H9 (cell line): ENCODE measurements around the gene CREBRF. TPM values are rescaled to one million over a fixed set of nuclear protein-coding genes. Genes with fewer than 3 reads are reported as not detected.

Experiments used
- DNase-seq: peaks from one replicate; pipeline ENCODE4 v3.0.0-alpha.2; 2017
- H2AFZ ChIP-seq: one replicate; pipeline ENCODE4 v1.6.1; 2013; ENCODE audit warnings: mild to moderate bottlenecking, low read length, control low read depth, moderate library complexity
- H2AK5ac ChIP-seq: 2 replicates; pipeline ENCODE4 v1.6.1; 2013; ENCODE audit warnings: low read length, control low read depth, mixed read lengths; ENCODE audit not compliant: insufficient read length
- H2BK120ac ChIP-seq: one replicate; pipeline ENCODE4 v1.6.1; 2013; ENCODE audit warnings: low read depth, mild to moderate bottlenecking, low read length, control low read depth, inconsistent platforms; ENCODE audit not compliant: poor library complexity, severe bottlenecking
- H2BK12ac ChIP-seq: 2 replicates; pipeline ENCODE4 v1.6.1; 2013; ENCODE audit warnings: low read length, control low read depth, mixed read lengths, low read depth; ENCODE audit not compliant: insufficient read length
- H2BK15ac ChIP-seq: 2 replicates; pipeline ENCODE4 v1.6.1; 2013; ENCODE audit warnings: low read depth, low read length, control low read depth
- H2BK20ac ChIP-seq: one replicate; pipeline ENCODE4 v1.6.1; 2013; ENCODE audit warnings: low read depth, mild to moderate bottlenecking, low read length, control low read depth, inconsistent platforms; ENCODE audit not compliant: poor library complexity, severe bottlenecking
- H2BK5ac ChIP-seq: 2 replicates; pipeline ENCODE4 v1.6.1; 2013; ENCODE audit warnings: low read length, control low read depth, mixed read lengths; ENCODE audit not compliant: insufficient read length
- H3K14ac ChIP-seq: 2 replicates; pipeline ENCODE4 v1.6.1; 2013; ENCODE audit warnings: low read length, control low read depth; ENCODE audit not compliant: insufficient read depth
- H3K18ac ChIP-seq: 2 replicates; pipeline ENCODE4 v1.6.1; 2013; ENCODE audit warnings: low read depth, mild to moderate bottlenecking, mixed read lengths, low read length, control low read depth; ENCODE audit not compliant: insufficient read length
- H3K23ac ChIP-seq: 2 replicates; pipeline ENCODE4 v1.6.1; 2013; ENCODE audit warnings: low read length, control low read depth, mixed read lengths, low read depth; ENCODE audit not compliant: insufficient read length
- H3K23me2 ChIP-seq: 2 replicates; pipeline ENCODE4 v1.6.1; 2013; ENCODE audit warnings: low read depth, mild to moderate bottlenecking, mixed read lengths, low read length, control low read depth; ENCODE audit not compliant: insufficient read length, poor library complexity, severe bottlenecking
- H3K27ac ChIP-seq: 2 replicates; pipeline ENCODE4 v1.5.1; 2013; ENCODE audit warnings: low read length, control low read depth, mixed read lengths, low read depth; ENCODE audit not compliant: insufficient read length
- H3K27me3 ChIP-seq: 2 replicates; pipeline ENCODE4 v1.6.1; 2013; ENCODE audit warnings: low read length, control low read depth, inconsistent platforms; ENCODE audit not compliant: insufficient read depth
- H3K4ac ChIP-seq: 2 replicates; pipeline ENCODE4 v1.6.1; 2013; ENCODE audit warnings: low read depth, mild to moderate bottlenecking, control low read depth, inconsistent platforms, low read length, moderate library complexity
- H3K4me1 ChIP-seq: 2 replicates; pipeline ENCODE4 v1.6.1; 2013; ENCODE audit warnings: low read length, control low read depth, inconsistent platforms; ENCODE audit not compliant: insufficient read depth
- H3K4me2 ChIP-seq: 2 replicates; pipeline ENCODE4 v1.6.1; 2013; ENCODE audit warnings: low read length, control low read depth, mixed read lengths; ENCODE audit not compliant: insufficient read length, insufficient read depth
- H3K56ac ChIP-seq: 2 replicates; pipeline ENCODE4 v1.6.1; 2013; ENCODE audit warnings: low read depth, mild to moderate bottlenecking, mixed read lengths, low read length, control low read depth; ENCODE audit not compliant: insufficient read length
- H3K79me1 ChIP-seq: 2 replicates; pipeline ENCODE4 v1.6.1; 2013; ENCODE audit warnings: low read depth, mild to moderate bottlenecking, moderate library complexity, low read length, control low read depth, inconsistent platforms; ENCODE audit not compliant: insufficient read depth, poor library complexity, severe bottlenecking
- H3K79me2 ChIP-seq: 2 replicates; pipeline ENCODE4 v1.6.1; 2013; ENCODE audit warnings: low read length, control low read depth, inconsistent platforms; ENCODE audit not compliant: insufficient read depth
- H3K9ac ChIP-seq: 2 replicates; pipeline ENCODE4 v1.6.1; 2013; ENCODE audit warnings: low read length, control low read depth, mixed read lengths; ENCODE audit not compliant: insufficient read length; ENCODE audit errors: extremely low read depth
- H3K9me3 ChIP-seq: one replicate; pipeline ENCODE4 v1.6.1; 2013; ENCODE audit warnings: low read depth, low read length, inconsistent platforms; ENCODE audit not compliant: control insufficient read depth
- H3T11ph ChIP-seq: one replicate; pipeline ENCODE4 v1.6.1; 2013; ENCODE audit warnings: mild to moderate bottlenecking, low read length, control low read depth, inconsistent platforms
- H4K20me1 ChIP-seq: one replicate; pipeline ENCODE4 v1.6.1; 2013; ENCODE audit not compliant: control insufficient read depth, insufficient read length, insufficient read depth
- H4K5ac ChIP-seq: 2 replicates; pipeline ENCODE4 v1.6.1; 2013; ENCODE audit warnings: low read depth, mild to moderate bottlenecking, mixed read lengths, low read length, control low read depth; ENCODE audit not compliant: insufficient read length
- H4K8ac ChIP-seq: replicated peaks from 2 replicates; pipeline ENCODE4 v1.6.1; 2013; ENCODE audit warnings: low read length, control low read depth, mixed read lengths, low read depth; ENCODE audit not compliant: insufficient read length
- H4K91ac ChIP-seq: 2 replicates; pipeline ENCODE4 v1.6.1; 2013; ENCODE audit warnings: low read depth, mild to moderate bottlenecking, moderate library complexity, mixed read lengths, low read length, control low read depth; ENCODE audit not compliant: insufficient read length
- H3K27ac Mint-ChIP-seq, 3 experiments: 2 replicates in 2 of 3; 3 replicates in 1 of 3; pipeline ENCODE4 v1.8.0; 2020 to 2021; ENCODE audit warnings: mixed read lengths in 3 of 3, mild to moderate bottlenecking in 1 of 3, moderate library complexity in 1 of 3
- H3K27me3 Mint-ChIP-seq: 2 replicates; pipeline ENCODE4 v1.8.0; 2021; ENCODE audit warnings: low read depth, mild to moderate bottlenecking, moderate library complexity, mixed read lengths
- H3K36me3 Mint-ChIP-seq, 3 experiments: 2 replicates in 2 of 3; 3 replicates in 1 of 3; pipeline ENCODE4 v1.8.0; 2020 to 2021; ENCODE audit warnings: low read depth in 3 of 3, mixed read lengths in 3 of 3; ENCODE audit not compliant: insufficient read depth in 1 of 3
- H3K4me1 Mint-ChIP-seq, 2 experiments: 2 replicates each; pipeline ENCODE4 v1.8.0; 2020; ENCODE audit warnings: mixed read lengths in 2 of 2
- H3K4me3 Mint-ChIP-seq, 2 experiments: 2 replicates in 1 of 2; 3 replicates in 1 of 2; pipeline ENCODE4 v1.8.0; 2020 to 2021; ENCODE audit warnings: mild to moderate bottlenecking in 2 of 2, mixed read lengths in 2 of 2, moderate library complexity in 1 of 2
- H3K9me3 Mint-ChIP-seq, 2 experiments: 2 replicates in 1 of 2; 3 replicates in 1 of 2; pipeline ENCODE4 v1.8.0; 2020; ENCODE audit warnings: mild to moderate bottlenecking in 2 of 2, mixed read lengths in 2 of 2, moderate library complexity in 1 of 2
- WGBS: extraction: QIAGEN DNeasy Blood & Tissue Kit; methylation state at CpG from one replicate; pipeline ENCODE4 v1.1.7; 2013; ENCODE audit warnings: missing lambda C conversion rate, low lambda C conversion rate, mixed read lengths; ENCODE audit not compliant: insufficient read length; ENCODE audit errors: extremely low coverage; 5-methylcytosine and 5-hydroxymethylcytosine counted together
- total RNA-seq: library from RNA; stranded (reverse); gene quantifications from 2 replicates; pipeline ENCODE4 v1.2.1, GENCODE V29; 2021
- TF ChIP-seq, protein P1 (sequence below): fragments of 200-600 bp; sonication (generic); conservative IDR thresholded peaks from 3 replicates; pipeline ENCODE4 v1.8.0; 2021; ENCODE audit warnings: antibody characterized with exemption, mild to moderate bottlenecking

The CREBRF gene
- total RNA-seq, 1 experiment from 2014 or later, result 2.7 TPM

DNA sequence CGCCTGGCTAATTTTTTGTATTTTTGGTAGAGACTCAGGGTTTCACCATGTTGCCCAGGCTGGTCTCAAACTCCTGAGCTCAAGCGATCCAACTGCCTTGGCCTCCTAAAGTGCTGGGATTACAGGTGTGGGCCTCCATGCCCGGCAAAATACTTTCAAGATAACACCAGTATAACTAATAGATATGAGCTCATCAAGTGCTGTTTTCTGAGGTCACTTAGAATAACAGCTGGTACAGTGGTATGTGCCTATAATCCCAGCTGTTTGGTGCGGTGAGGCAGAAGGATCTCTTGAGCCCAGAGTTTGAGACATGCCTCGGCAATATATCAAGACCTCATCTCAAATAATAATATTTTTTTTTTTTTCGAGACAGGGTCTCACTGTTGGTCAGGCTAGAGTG is 30.5 kb upstream of the CREBRF start:
- no peaks in the 10 kb centered on the region for H3K27me3 Mint-ChIP-seq

More for the DNA sequence above, 30.5 kb upstream of the CREBRF start:
- H3K4me1 Mint-ChIP-seq, result no peaks in the 10 kb centered on the region
- Histone ChIP-seq H2BK15ac (no peak overlapping the region), H3K9ac (no peak overlapping the region), H4K20me1 (no peaks in the 10 kb centered on the region), H3K14ac (no peak overlapping the region), H3K9me3 (no peaks in the 10 kb centered on the region), H4K8ac (no peak overlapping the region), H3K79me1 (peaks cover 4% of the 10 kb centered on the region), H3K4ac (no peak overlapping the region), H3K18ac (no peak overlapping the region), H3K23ac (no peak overlapping the region), H3K56ac (no peak overlapping the region), H2BK120ac (no peak overlapping the region), H3K27me3 (no peaks in the 10 kb centered on the region), H3K27ac (no peak overlapping the region), H2BK20ac (no peak overlapping the region), H2AK5ac (no peak overlapping the region), H2AFZ (no peak overlapping the region), H3K23me2 (no peaks in the 10 kb centered on the region), H3K79me2 (peaks cover 2% of the 10 kb centered on the region; the same call in 1 of the 2 replicates), H4K91ac (no peak overlapping the region), H3T11ph (no peak overlapping the region), H4K5ac (no peak overlapping the region), H2BK12ac (no peak overlapping the region), H3K4me1 (no peaks in the 10 kb centered on the region), H2BK5ac (no peak overlapping the region), H3K4me2 (no peak overlapping the region)
- WGBS, result no CpG with 5 or more reads among the region's 6 CpGs
- H3K9me3 Mint-ChIP-seq, result no peaks in the 10 kb centered on the region
- peaks cover 11 to 31% (median 13%) of the 10 kb centered on the region in 3 experiments for H3K36me3 Mint-ChIP-seq
- TF ChIP-seq, protein P1, sequence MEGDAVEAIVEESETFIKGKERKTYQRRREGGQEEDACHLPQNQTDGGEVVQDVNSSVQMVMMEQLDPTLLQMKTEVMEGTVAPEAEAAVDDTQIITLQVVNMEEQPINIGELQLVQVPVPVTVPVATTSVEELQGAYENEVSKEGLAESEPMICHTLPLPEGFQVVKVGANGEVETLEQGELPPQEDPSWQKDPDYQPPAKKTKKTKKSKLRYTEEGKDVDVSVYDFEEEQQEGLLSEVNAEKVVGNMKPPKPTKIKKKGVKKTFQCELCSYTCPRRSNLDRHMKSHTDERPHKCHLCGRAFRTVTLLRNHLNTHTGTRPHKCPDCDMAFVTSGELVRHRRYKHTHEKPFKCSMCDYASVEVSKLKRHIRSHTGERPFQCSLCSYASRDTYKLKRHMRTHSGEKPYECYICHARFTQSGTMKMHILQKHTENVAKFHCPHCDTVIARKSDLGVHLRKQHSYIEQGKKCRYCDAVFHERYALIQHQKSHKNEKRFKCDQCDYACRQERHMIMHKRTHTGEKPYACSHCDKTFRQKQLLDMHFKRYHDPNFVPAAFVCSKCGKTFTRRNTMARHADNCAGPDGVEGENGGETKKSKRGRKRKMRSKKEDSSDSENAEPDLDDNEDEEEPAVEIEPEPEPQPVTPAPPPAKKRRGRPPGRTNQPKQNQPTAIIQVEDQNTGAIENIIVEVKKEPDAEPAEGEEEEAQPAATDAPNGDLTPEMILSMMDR, result no peak
- H3K27ac Mint-ChIP-seq, result peak overlapping the region in 1 of 3 experiments; percentile 34; a peak in 1 of 7 replicates
- DNase-seq, result no peak
- H3K4me3 Mint-ChIP-seq, result no peak overlapping the region
